Cerebellar cortex (tissue), 1 donor: ENCODE results near the gene RFK.
A peak's percentile ranks its signal among the peaks of the same experiment; 100 is the strongest.
"Not testable (repeated sequence)": the region's sequence is repeated elsewhere in the genome, so short reads cannot be mapped to it uniquely, and the experiment has no call there.

Experiments
- DNase-seq: peaks from one replicate; pipeline ENCODE4 v3.0.0-alpha.2; 2015; ENCODE audit warnings: low spot score

RFK gene

DNA sequence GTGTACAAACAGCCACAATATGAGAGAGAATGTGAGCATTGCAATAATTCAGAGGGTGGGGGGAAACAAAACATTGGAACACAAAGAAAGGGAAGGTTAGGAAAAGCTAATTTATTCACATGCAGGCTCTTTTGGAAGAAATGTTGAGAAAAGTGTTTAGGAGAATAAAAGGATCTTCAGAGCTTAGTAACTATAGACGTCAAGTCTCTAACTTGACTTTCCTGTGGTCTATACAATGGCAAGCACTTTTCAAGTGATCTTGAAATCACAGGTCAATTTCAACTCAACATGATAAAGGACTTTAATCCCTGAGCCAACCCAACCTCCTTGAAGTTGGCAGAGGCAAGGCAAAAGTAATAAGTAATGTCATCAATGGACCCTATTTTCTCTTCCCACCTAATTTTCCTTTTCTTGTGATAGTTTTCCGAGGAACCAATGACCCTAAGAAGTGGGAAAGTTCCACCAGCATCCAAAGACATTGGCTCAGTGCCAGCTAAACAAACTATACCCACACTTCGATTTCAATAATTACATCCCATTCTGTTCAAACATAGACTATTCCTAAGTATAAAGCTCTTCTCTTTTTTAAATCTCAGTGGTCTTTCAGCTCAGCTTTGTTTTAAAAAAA is 23.7 kb downstream of the RFK start:
- DNase-seq = no peak

DNA sequence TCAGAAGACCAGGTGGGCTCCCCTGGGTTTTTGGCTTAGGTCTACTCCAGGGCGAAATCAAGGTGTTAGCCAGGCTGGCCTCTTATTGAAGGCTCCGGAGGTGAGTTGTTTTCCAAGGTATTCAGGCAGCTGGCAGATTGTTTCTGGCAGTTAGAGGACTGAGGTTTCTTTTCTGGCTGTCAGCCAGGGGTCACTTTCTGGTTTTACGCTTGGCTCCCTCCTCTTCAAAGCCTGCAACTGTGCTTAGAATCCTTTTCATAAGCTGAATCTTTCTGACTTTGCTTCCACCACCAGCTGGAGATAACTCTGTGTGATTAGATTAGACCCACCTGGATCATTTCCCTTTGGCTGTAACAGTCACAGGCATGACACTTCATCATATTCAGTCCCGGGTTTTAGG is 24.6 kb downstream of the RFK start:
- peak; percentile 20 for DNase-seq

- no peak for DNase-seq
Observed at GRCh38 chr9:76366275-76366674, 28.0 kb downstream of the RFK start.

DNA sequence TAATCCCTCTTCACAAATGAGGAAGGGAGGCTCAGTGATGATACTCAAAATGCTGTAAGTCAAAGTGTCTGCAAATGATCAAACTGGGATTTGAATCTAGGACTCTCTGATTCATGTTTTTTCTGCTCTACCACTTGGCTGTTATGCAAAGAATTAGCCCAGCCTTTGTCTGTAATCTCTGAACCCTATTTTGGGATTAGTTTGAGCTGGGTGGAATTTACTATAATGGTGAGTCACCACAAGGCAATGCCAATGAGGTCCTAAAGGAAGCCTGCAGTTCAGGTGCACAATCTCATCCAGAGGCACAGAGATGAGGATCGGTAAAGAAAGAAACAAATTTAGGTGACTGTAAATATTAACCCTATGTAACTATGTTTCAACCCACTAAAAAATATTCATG is 29.2 kb downstream of the RFK start:
- peak; percentile 20 for DNase-seq

DNA sequence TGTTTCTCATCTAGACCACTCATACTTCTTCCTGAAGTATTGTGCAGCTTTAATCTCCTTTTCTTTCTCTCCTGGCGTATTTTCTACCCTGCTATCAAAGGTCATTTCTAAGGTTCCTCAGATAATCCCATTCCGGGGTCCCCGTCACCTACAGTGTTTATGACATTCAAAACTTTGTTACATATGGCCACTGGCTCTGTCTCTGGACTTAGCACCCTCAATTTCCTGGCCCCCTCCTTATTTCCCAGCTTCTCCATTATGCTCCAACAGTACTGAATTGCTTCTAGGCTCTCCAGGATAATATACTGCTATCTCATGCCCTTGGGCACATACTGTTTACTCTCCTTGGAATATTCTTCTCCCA is 31.2 kb downstream of the RFK start:
- no peak for DNase-seq

DNA sequence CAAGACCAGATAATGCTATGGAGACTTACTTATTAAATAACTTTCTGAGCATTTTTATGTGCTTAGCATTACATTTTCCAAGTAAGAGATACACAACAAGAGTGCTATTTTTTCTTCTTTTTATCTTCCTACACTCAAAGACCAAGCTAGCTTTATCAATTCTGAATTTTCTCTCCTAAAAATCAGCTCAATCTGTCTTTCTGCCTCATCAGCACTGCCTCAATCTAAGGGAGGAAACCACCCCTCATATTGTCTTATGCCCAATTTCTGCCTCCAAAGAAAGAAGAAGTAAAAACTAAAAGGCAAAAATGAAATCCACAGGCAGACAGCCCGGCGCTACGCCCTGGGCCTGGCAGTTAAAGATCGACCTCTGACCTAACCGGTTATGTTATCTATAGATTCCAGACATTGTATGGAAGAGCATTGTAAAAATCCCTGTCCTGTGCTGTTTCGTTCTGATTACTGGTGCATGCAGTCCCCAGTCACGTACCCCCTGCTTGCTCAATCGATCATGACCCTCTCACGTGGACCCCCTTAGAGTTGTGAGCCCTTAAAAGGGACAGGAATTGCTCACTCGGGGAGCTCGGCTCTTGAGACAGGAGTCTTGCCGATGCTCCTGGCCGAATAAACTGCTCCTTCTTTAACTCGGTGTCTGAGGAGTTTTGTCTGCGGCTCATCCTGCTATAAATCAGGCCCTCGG is 31.7 kb downstream of the RFK start:
- not testable (repeated sequence) for DNase-seq

GRCh38 chr9:76359766-76360165 is 34.5 kb downstream of the RFK start:
- no peak for DNase-seq

DNA sequence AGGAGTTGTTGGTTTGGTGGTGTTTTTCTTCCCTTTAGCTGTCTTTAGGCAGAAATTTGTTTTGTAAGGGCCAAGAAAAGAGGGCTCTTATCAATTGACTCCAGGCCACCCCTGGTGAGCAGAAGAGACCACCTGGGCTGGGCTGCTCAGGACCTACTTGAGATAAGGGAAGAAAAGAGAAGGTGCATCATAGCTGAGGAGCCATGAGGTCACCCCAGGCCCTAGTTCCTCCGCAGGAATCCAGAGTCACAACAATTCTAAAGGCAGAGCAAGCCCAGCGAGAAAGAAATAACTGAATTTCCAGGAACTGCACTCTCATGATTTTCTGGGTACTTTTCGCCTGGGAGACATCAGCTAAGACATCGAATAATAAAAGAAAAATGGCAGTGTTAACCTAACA is 34.9 kb downstream of the RFK start:
- DNase-seq = no peak

- DNase-seq = no peak
Observed at GRCh38 chr9:76358628-76359280, 35.5 kb downstream of the RFK start.

GRCh38 chr9:76357555-76357954 is 36.7 kb downstream of the RFK start:
- no peak for DNase-seq

DNA sequence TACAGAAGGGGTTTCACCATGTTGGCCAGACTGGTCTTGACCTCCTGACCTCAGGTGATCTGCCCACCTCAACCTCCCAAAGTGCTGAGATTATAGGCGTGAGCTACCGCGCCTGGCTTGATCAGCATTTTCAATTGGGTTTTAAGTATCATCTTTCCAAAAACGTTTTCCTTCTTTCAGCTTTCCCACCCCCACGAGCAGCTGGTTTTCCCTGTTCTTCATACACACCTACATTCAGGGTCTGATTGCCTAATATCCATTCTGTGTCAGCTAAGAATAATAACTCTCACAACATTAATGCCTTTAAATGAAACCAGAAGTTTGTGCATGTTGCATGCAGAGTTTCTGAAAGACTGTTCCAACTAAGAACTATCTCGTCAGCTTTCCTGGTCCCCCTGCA is 38.3 kb downstream of the RFK start:
- DNase-seq = no peak

GRCh38 chr9:76354221-76354620 is 40.0 kb downstream of the RFK start:
- no peak for DNase-seq

- DNase-seq = no peak
Observed at GRCh38 chr9:76353280-76353679, 40.9 kb downstream of the RFK start.

DNA sequence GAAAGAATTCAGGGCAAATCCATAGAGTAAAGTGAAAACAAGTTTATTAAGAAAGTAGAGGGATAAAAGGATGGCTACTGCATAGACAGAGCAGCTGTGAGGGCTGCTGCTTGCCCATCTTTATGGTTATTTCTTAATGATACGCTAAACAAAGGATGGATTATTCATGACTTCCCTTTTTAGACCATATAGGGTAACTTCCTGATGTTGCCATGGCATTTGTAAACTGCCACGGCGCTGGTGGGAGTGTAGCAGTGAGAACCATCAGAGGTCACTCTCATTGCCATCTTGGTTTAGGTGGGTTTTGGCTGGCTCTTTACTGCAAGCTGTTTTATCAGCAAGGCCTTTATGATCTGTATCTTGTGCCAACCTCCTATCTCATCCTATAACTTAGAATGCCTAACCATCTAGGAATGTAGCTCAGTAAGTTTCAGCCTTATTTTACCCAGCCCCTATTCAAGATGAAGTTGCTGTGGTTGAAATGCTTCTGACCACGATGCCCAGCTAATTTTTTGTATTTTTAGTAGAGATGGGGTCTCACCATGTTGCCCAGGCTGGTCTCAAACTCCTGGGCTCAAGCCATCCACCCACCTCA is 42.1 kb downstream of the RFK start:
- DNase-seq = no peak

GRCh38 chr9:76351006-76351405 is 43.2 kb downstream of the RFK start:
- DNase-seq = no peak

- no peak for DNase-seq
Observed at GRCh38 chr9:76349865-76350264, 44.4 kb downstream of the RFK start.

- DNase-seq = no peak
Observed at GRCh38 chr9:76342858-76343257, 51.4 kb downstream of the RFK start.

DNA sequence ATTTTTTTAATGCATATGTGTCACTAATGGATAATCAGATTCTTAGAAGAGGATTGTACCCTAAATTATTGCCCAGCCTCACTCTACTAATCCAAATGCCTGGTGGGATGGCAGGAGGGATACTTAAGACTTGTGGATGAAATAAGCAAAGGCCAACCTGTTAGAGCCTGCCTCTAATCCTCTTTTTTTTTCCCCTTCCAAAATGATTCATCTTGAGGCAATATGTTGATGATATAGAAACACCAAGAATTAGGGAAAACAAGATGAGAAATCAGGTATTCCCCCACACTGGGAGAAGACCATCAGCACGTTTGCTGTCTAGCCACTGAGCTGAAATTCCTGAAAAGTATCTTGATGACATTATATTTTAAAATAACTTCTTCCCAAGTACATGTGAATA is 52.0 kb downstream of the RFK start:
- DNase-seq = no peak

- no peak for DNase-seq
Observed at GRCh38 chr9:76341616-76342015, 52.6 kb downstream of the RFK start.

DNA sequence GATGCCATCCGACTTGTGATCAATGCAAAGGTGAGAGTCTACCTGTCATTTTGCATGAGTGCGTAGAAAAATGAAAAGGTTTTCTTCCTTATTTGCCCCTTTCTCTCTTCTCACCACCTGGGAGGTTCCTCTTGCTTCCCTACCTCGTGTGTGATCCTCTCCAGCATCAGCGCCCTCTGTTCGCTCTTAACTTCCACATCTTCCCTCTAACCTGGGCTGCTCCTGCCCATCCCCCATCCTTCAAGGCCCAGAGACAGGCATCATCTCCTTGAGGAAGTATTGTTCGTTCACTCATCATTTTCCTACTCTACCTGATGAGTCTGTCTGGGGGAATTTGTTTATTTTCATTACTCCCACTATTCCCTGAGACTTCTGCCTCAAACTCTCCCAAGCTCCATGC is 55.8 kb downstream of the RFK start:
- no peak for DNase-seq

- no peak for DNase-seq
Observed at GRCh38 chr9:76336027-76336426, 58.2 kb downstream of the RFK start.
